ENCODE data around the gene ATG7.

Gene ATG7

GRCh38 chr3:11548721-11549131 is 276.5 kb downstream of the ATG7 start:
- Histone ChIP-seq H3K4me2 (ENCODE audit: insufficient read depth, low read length) (no peak overlapping the region), H4K20me1 (ENCODE audit: insufficient read depth, low read length) (peaks cover 28% of the 10 kb centered on the region), H2AFZ (ENCODE audit: low read depth, low read length) (no peak overlapping the region), H3K4me3 (ENCODE audit: low read depth in 1 of 2, low read length in 2 of 2) (no peak overlapping the region), H3K9ac (ENCODE audit: low read depth, low read length) (no peak overlapping the region), H3K4me1 (ENCODE audit: insufficient read depth, low read length) (no peaks in the 10 kb centered on the region), H3K27me3 (ENCODE audit: insufficient read depth, low read length, poor library complexity) (no peaks in the 10 kb centered on the region), H3K36me3 (ENCODE audit: insufficient read depth, low read length) (peaks cover 9% of the 10 kb centered on the region), H3K27ac (ENCODE audit: low read length) (no peak overlapping the region), H3K79me2 (ENCODE audit: insufficient read depth, low read length) (no peaks in the 10 kb centered on the region), H3K9me3 (ENCODE audit: insufficient read depth, low read length, severe bottlenecking) (no peaks in the 10 kb centered on the region)
- no peak for DNase-seq
- no peak for ATAC-seq (ENCODE audit: insufficient read depth, low read depth)
- TF ChIP-seq, protein P1, sequence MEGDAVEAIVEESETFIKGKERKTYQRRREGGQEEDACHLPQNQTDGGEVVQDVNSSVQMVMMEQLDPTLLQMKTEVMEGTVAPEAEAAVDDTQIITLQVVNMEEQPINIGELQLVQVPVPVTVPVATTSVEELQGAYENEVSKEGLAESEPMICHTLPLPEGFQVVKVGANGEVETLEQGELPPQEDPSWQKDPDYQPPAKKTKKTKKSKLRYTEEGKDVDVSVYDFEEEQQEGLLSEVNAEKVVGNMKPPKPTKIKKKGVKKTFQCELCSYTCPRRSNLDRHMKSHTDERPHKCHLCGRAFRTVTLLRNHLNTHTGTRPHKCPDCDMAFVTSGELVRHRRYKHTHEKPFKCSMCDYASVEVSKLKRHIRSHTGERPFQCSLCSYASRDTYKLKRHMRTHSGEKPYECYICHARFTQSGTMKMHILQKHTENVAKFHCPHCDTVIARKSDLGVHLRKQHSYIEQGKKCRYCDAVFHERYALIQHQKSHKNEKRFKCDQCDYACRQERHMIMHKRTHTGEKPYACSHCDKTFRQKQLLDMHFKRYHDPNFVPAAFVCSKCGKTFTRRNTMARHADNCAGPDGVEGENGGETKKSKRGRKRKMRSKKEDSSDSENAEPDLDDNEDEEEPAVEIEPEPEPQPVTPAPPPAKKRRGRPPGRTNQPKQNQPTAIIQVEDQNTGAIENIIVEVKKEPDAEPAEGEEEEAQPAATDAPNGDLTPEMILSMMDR (IDR thresholded peaks at IDR 0.05; ENCODE audit: borderline replicate concordance, extremely low read depth, low read length, poor library complexity, severe bottlenecking): no peak
- TF ChIP-seq EZH2 (IDR thresholded peaks at IDR 0.05; ENCODE audit: borderline replicate concordance, low read depth, low read length, severe bottlenecking): no peak

DNA sequence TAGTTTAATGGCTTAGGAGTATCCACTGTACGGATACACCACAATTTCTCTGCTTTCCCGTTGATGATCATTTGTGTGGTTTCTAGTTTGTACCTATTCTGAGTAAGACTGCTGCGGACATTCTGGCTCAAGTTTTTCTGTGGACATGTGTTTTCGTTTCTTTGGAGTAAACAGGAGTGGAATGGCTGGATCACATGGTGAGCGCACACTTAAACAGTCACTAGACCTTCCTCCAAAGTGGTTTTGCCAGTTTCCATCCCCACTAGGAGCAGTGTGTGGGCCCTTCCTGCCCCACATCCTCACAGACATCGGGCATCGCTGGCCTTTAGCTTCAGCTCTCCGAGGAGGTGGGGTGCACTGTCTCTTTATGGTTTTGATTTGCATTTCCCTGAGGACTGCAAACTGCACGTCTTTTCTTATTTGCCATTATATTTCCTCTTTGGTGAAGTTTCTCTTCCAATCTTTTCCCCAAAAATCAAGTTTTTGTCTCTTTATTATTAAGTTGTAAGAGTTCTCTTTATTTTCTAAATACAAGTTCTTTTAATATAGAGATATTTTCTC is 277.5 kb downstream of the ATG7 start:
- Histone ChIP-seq H3K79me2 (ENCODE audit: insufficient read depth, low read length) (no peaks in the 10 kb centered on the region), H3K9ac (ENCODE audit: low read depth, low read length) (no peak overlapping the region), H3K36me3 (ENCODE audit: insufficient read depth, low read length) (peaks cover 18% of the 10 kb centered on the region), H3K4me3 (ENCODE audit: low read depth in 1 of 2, low read length in 2 of 2) (no peak overlapping the region), H4K20me1 (ENCODE audit: insufficient read depth, low read length) (peaks cover 32% of the 10 kb centered on the region), H2AFZ (ENCODE audit: low read depth, low read length) (no peak overlapping the region), H3K27ac (ENCODE audit: low read length) (no peak overlapping the region), H3K4me1 (ENCODE audit: insufficient read depth, low read length) (no peaks in the 10 kb centered on the region), H3K9me3 (ENCODE audit: insufficient read depth, low read length, severe bottlenecking) (no peaks in the 10 kb centered on the region), H3K27me3 (ENCODE audit: insufficient read depth, low read length, poor library complexity) (no peaks in the 10 kb centered on the region), H3K4me2 (ENCODE audit: insufficient read depth, low read length) (no peak overlapping the region)
- no peak for TF ChIP-seq EZH2 (IDR thresholded peaks at IDR 0.05; ENCODE audit: borderline replicate concordance, low read depth, low read length, severe bottlenecking)
- TF ChIP-seq, protein P1 (IDR thresholded peaks at IDR 0.05; ENCODE audit: borderline replicate concordance, extremely low read depth, low read length, poor library complexity, severe bottlenecking): no peak
- ATAC-seq (ENCODE audit: insufficient read depth, low read depth) (no peak), DNase-seq (no peak)

- H3K27ac ChIP-seq (ENCODE audit: low read length): no peak overlapping the region
- no peak overlapping the region for H2AFZ ChIP-seq (ENCODE audit: low read depth, low read length)
- no peak for DNase-seq
- no peaks in the 10 kb centered on the region for H3K79me2 ChIP-seq (ENCODE audit: insufficient read depth, low read length)
- no peak for ATAC-seq (ENCODE audit: insufficient read depth, low read depth)
- no peak overlapping the region for H3K4me3 ChIP-seq (ENCODE audit: low read depth in 1 of 2, low read length in 2 of 2)
- no peaks in the 10 kb centered on the region for H3K27me3 ChIP-seq (ENCODE audit: insufficient read depth, low read length, poor library complexity)
- peaks cover 40% of the 10 kb centered on the region for H4K20me1 ChIP-seq (ENCODE audit: insufficient read depth, low read length)
- no peaks in the 10 kb centered on the region for H3K4me1 ChIP-seq (ENCODE audit: insufficient read depth, low read length)
- H3K36me3 ChIP-seq (ENCODE audit: insufficient read depth, low read length): peaks cover 32% of the 10 kb centered on the region
- H3K9me3 ChIP-seq (ENCODE audit: insufficient read depth, low read length, severe bottlenecking): no peaks in the 10 kb centered on the region
- no peak overlapping the region for H3K9ac ChIP-seq (ENCODE audit: low read depth, low read length)
- TF ChIP-seq EZH2 (IDR thresholded peaks at IDR 0.05; ENCODE audit: borderline replicate concordance, low read depth, low read length, severe bottlenecking): no peak
- TF ChIP-seq, protein P1 (IDR thresholded peaks at IDR 0.05; ENCODE audit: borderline replicate concordance, extremely low read depth, low read length, poor library complexity, severe bottlenecking): no peak
- H3K4me2 ChIP-seq (ENCODE audit: insufficient read depth, low read length): no peak overlapping the region
Observed at GRCh38 chr3:11551036-11551435, 278.8 kb downstream of the ATG7 start.
